Liver (tissue), 3 donors: Measurements from ENCODE around the gene DDX50.
"Not testable (repeated sequence)": the region's sequence is repeated elsewhere in the genome, so short reads cannot be mapped to it uniquely, and the experiment has no call there.

Experiments
- EGR1 ChIP-seq, 2 donors: IDR thresholded peaks; 2 replicates each; pipeline ENCODE4 v1.6.1; 2016 to 2018; ENCODE audit warnings: antibody characterized with exemption in 2 of 2, low read depth in 2 of 2
- GABPA ChIP-seq, 2 donors: IDR thresholded peaks in 1 of 2; conservative IDR thresholded peaks in 1 of 2; 2 replicates each; pipeline ENCODE4 v1.6.1; 2016; ENCODE audit warnings: antibody characterized with exemption in 2 of 2, mild to moderate bottlenecking in 1 of 2, moderate library complexity in 1 of 2
- JUND ChIP-seq, 2 donors: IDR thresholded peaks; 2 replicates each; pipeline ENCODE4 v1.6.1; 2016; ENCODE audit warnings: antibody characterized with exemption in 2 of 2
- NR2F2 ChIP-seq: IDR thresholded peaks from 2 replicates; pipeline ENCODE4 v1.6.1; 2016; ENCODE audit warnings: antibody characterized with exemption
- RAD21 ChIP-seq, 2 donors: IDR thresholded peaks; 2 replicates each; pipeline ENCODE4 v1.6.1; 2016; ENCODE audit warnings: antibody characterized with exemption in 2 of 2, mild to moderate bottlenecking in 2 of 2
- RXRA ChIP-seq, 2 donors: IDR thresholded peaks; 2 replicates each; pipeline ENCODE4 v1.6.1; 2017 to 2018; ENCODE audit warnings: antibody characterized with exemption in 2 of 2, mild to moderate bottlenecking in 1 of 2
- SP1 ChIP-seq: IDR thresholded peaks from 2 replicates; pipeline ENCODE4 v1.6.1; 2018; ENCODE audit warnings: antibody characterized with exemption, mild to moderate bottlenecking
- TAF1 ChIP-seq: conservative IDR thresholded peaks from 2 replicates; pipeline ENCODE4 v1.6.1; 2016; ENCODE audit warnings: antibody characterized with exemption, mild to moderate bottlenecking
- YY1 ChIP-seq: IDR thresholded peaks from 2 replicates; pipeline ENCODE4 v1.6.1; 2016; ENCODE audit warnings: antibody characterized with exemption, mild to moderate bottlenecking
- TF ChIP-seq, protein P1 (sequence below): fragments of 150-350 bp; IDR thresholded peaks from 2 replicates; pipeline ENCODE4 v1.5.1; 2017; ENCODE audit warnings: improper control_type of control experiment, low read depth, low read length; ENCODE audit not compliant: missing input control
- TF ChIP-seq, protein P2 (sequence below): IDR thresholded peaks from 2 replicates; pipeline ENCODE4 v1.6.1; 2016; ENCODE audit warnings: antibody characterized with exemption, mild to moderate bottlenecking
- TF ChIP-seq, protein P3 (sequence below): IDR thresholded peaks from 2 replicates; pipeline ENCODE4 v1.6.1; 2016; ENCODE audit warnings: antibody characterized with exemption
- TF ChIP-seq, protein P4 (sequence below): IDR thresholded peaks from 2 replicates; pipeline ENCODE4 v1.6.1; 2016; ENCODE audit warnings: antibody characterized with exemption
- donor health status: healthy.
- donor health status: healthy.

DNA sequence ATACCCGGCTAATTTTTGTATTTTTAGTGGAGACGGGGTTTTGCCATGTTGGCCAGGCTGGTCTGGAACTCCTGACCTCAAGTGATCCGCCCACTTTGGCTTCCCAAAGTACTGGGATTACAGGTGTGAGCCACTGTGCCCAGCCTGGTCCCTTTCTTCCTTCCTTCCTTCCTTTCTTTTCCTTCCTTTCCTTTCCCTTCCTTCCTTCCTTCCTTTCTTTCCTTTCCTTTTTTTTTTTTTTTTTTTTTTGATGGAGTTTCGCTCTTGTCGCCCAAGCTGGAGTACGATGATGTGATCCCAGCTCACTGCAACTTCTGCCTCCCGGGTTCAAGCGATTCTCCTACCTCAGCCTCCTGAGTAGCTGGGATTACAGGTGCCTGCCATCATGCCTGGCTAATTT is 28.8 kb downstream of the DDX50 start:
- not testable (repeated sequence) for TF ChIP-seq JUND (IDR thresholded peaks at IDR 0.05); YY1; GABPA (IDR thresholded peaks at IDR 0.05 in 1 of 2, conservative IDR thresholded peaks at IDR 0.05 in 1 of 2); TAF1; SP1; RAD21 (IDR thresholded peaks at IDR 0.05); RXRA (IDR thresholded peaks at IDR 0.05); EGR1 (IDR thresholded peaks at IDR 0.05; ENCODE audit: low read depth in 2 of 2); NR2F2
- TF ChIP-seq, protein P1, sequence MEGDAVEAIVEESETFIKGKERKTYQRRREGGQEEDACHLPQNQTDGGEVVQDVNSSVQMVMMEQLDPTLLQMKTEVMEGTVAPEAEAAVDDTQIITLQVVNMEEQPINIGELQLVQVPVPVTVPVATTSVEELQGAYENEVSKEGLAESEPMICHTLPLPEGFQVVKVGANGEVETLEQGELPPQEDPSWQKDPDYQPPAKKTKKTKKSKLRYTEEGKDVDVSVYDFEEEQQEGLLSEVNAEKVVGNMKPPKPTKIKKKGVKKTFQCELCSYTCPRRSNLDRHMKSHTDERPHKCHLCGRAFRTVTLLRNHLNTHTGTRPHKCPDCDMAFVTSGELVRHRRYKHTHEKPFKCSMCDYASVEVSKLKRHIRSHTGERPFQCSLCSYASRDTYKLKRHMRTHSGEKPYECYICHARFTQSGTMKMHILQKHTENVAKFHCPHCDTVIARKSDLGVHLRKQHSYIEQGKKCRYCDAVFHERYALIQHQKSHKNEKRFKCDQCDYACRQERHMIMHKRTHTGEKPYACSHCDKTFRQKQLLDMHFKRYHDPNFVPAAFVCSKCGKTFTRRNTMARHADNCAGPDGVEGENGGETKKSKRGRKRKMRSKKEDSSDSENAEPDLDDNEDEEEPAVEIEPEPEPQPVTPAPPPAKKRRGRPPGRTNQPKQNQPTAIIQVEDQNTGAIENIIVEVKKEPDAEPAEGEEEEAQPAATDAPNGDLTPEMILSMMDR, result not testable (repeated sequence)
- TF ChIP-seq, protein P2, sequence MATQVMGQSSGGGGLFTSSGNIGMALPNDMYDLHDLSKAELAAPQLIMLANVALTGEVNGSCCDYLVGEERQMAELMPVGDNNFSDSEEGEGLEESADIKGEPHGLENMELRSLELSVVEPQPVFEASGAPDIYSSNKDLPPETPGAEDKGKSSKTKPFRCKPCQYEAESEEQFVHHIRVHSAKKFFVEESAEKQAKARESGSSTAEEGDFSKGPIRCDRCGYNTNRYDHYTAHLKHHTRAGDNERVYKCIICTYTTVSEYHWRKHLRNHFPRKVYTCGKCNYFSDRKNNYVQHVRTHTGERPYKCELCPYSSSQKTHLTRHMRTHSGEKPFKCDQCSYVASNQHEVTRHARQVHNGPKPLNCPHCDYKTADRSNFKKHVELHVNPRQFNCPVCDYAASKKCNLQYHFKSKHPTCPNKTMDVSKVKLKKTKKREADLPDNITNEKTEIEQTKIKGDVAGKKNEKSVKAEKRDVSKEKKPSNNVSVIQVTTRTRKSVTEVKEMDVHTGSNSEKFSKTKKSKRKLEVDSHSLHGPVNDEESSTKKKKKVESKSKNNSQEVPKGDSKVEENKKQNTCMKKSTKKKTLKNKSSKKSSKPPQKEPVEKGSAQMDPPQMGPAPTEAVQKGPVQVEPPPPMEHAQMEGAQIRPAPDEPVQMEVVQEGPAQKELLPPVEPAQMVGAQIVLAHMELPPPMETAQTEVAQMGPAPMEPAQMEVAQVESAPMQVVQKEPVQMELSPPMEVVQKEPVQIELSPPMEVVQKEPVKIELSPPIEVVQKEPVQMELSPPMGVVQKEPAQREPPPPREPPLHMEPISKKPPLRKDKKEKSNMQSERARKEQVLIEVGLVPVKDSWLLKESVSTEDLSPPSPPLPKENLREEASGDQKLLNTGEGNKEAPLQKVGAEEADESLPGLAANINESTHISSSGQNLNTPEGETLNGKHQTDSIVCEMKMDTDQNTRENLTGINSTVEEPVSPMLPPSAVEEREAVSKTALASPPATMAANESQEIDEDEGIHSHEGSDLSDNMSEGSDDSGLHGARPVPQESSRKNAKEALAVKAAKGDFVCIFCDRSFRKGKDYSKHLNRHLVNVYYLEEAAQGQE, result not testable (repeated sequence)
- TF ChIP-seq, protein P3, sequence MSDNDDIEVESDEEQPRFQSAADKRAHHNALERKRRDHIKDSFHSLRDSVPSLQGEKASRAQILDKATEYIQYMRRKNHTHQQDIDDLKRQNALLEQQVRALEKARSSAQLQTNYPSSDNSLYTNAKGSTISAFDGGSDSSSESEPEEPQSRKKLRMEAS, result not testable (repeated sequence)
- TF ChIP-seq, protein P4, sequence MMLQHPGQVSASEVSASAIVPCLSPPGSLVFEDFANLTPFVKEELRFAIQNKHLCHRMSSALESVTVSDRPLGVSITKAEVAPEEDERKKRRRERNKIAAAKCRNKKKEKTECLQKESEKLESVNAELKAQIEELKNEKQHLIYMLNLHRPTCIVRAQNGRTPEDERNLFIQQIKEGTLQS, result not testable (repeated sequence)
